H9 (cell line): ENCODE measurements around the gene FBLN1. TPM values are rescaled to one million over a fixed set of nuclear protein-coding genes. Genes with fewer than 3 reads are reported as not detected.

Experiments
- DNase-seq: peaks from one replicate; pipeline ENCODE4 v3.0.0-alpha.2; 2017
- H2AFZ ChIP-seq: one replicate; pipeline ENCODE4 v1.6.1; 2013; ENCODE audit warnings: mild to moderate bottlenecking, low read length, control low read depth, moderate library complexity
- H2AK5ac ChIP-seq: 2 replicates; pipeline ENCODE4 v1.6.1; 2013; ENCODE audit warnings: low read length, control low read depth, mixed read lengths; ENCODE audit not compliant: insufficient read length
- H2BK120ac ChIP-seq: one replicate; pipeline ENCODE4 v1.6.1; 2013; ENCODE audit warnings: low read depth, mild to moderate bottlenecking, low read length, control low read depth, inconsistent platforms; ENCODE audit not compliant: poor library complexity, severe bottlenecking
- H2BK12ac ChIP-seq: 2 replicates; pipeline ENCODE4 v1.6.1; 2013; ENCODE audit warnings: low read length, control low read depth, mixed read lengths, low read depth; ENCODE audit not compliant: insufficient read length
- H2BK15ac ChIP-seq: 2 replicates; pipeline ENCODE4 v1.6.1; 2013; ENCODE audit warnings: low read depth, low read length, control low read depth
- H2BK20ac ChIP-seq: one replicate; pipeline ENCODE4 v1.6.1; 2013; ENCODE audit warnings: low read depth, mild to moderate bottlenecking, low read length, control low read depth, inconsistent platforms; ENCODE audit not compliant: poor library complexity, severe bottlenecking
- H2BK5ac ChIP-seq: 2 replicates; pipeline ENCODE4 v1.6.1; 2013; ENCODE audit warnings: low read length, control low read depth, mixed read lengths; ENCODE audit not compliant: insufficient read length
- H3K14ac ChIP-seq: 2 replicates; pipeline ENCODE4 v1.6.1; 2013; ENCODE audit warnings: low read length, control low read depth; ENCODE audit not compliant: insufficient read depth
- H3K18ac ChIP-seq: 2 replicates; pipeline ENCODE4 v1.6.1; 2013; ENCODE audit warnings: low read depth, mild to moderate bottlenecking, mixed read lengths, low read length, control low read depth; ENCODE audit not compliant: insufficient read length
- H3K23ac ChIP-seq: 2 replicates; pipeline ENCODE4 v1.6.1; 2013; ENCODE audit warnings: low read length, control low read depth, mixed read lengths, low read depth; ENCODE audit not compliant: insufficient read length
- H3K23me2 ChIP-seq: 2 replicates; pipeline ENCODE4 v1.6.1; 2013; ENCODE audit warnings: low read depth, mild to moderate bottlenecking, mixed read lengths, low read length, control low read depth; ENCODE audit not compliant: insufficient read length, poor library complexity, severe bottlenecking
- H3K27ac ChIP-seq: 2 replicates; pipeline ENCODE4 v1.5.1; 2013; ENCODE audit warnings: low read length, control low read depth, mixed read lengths, low read depth; ENCODE audit not compliant: insufficient read length
- H3K27me3 ChIP-seq: 2 replicates; pipeline ENCODE4 v1.6.1; 2013; ENCODE audit warnings: low read length, control low read depth, inconsistent platforms; ENCODE audit not compliant: insufficient read depth
- H3K4ac ChIP-seq: 2 replicates; pipeline ENCODE4 v1.6.1; 2013; ENCODE audit warnings: low read depth, mild to moderate bottlenecking, control low read depth, inconsistent platforms, low read length, moderate library complexity
- H3K4me1 ChIP-seq: 2 replicates; pipeline ENCODE4 v1.6.1; 2013; ENCODE audit warnings: low read length, control low read depth, inconsistent platforms; ENCODE audit not compliant: insufficient read depth
- H3K4me2 ChIP-seq: 2 replicates; pipeline ENCODE4 v1.6.1; 2013; ENCODE audit warnings: low read length, control low read depth, mixed read lengths; ENCODE audit not compliant: insufficient read length, insufficient read depth
- H3K56ac ChIP-seq: 2 replicates; pipeline ENCODE4 v1.6.1; 2013; ENCODE audit warnings: low read depth, mild to moderate bottlenecking, mixed read lengths, low read length, control low read depth; ENCODE audit not compliant: insufficient read length
- H3K79me1 ChIP-seq: 2 replicates; pipeline ENCODE4 v1.6.1; 2013; ENCODE audit warnings: low read depth, mild to moderate bottlenecking, moderate library complexity, low read length, control low read depth, inconsistent platforms; ENCODE audit not compliant: insufficient read depth, poor library complexity, severe bottlenecking
- H3K79me2 ChIP-seq: 2 replicates; pipeline ENCODE4 v1.6.1; 2013; ENCODE audit warnings: low read length, control low read depth, inconsistent platforms; ENCODE audit not compliant: insufficient read depth
- H3K9ac ChIP-seq: 2 replicates; pipeline ENCODE4 v1.6.1; 2013; ENCODE audit warnings: low read length, control low read depth, mixed read lengths; ENCODE audit not compliant: insufficient read length; ENCODE audit errors: extremely low read depth
- H3K9me3 ChIP-seq: one replicate; pipeline ENCODE4 v1.6.1; 2013; ENCODE audit warnings: low read depth, low read length, inconsistent platforms; ENCODE audit not compliant: control insufficient read depth
- H3T11ph ChIP-seq: one replicate; pipeline ENCODE4 v1.6.1; 2013; ENCODE audit warnings: mild to moderate bottlenecking, low read length, control low read depth, inconsistent platforms
- H4K20me1 ChIP-seq: one replicate; pipeline ENCODE4 v1.6.1; 2013; ENCODE audit not compliant: control insufficient read depth, insufficient read length, insufficient read depth
- H4K5ac ChIP-seq: 2 replicates; pipeline ENCODE4 v1.6.1; 2013; ENCODE audit warnings: low read depth, mild to moderate bottlenecking, mixed read lengths, low read length, control low read depth; ENCODE audit not compliant: insufficient read length
- H4K8ac ChIP-seq: replicated peaks from 2 replicates; pipeline ENCODE4 v1.6.1; 2013; ENCODE audit warnings: low read length, control low read depth, mixed read lengths, low read depth; ENCODE audit not compliant: insufficient read length
- H4K91ac ChIP-seq: 2 replicates; pipeline ENCODE4 v1.6.1; 2013; ENCODE audit warnings: low read depth, mild to moderate bottlenecking, moderate library complexity, mixed read lengths, low read length, control low read depth; ENCODE audit not compliant: insufficient read length
- H3K27ac Mint-ChIP-seq, 3 experiments: 2 replicates in 2 of 3; 3 replicates in 1 of 3; pipeline ENCODE4 v1.8.0; 2020 to 2021; ENCODE audit warnings: mixed read lengths in 3 of 3, mild to moderate bottlenecking in 1 of 3, moderate library complexity in 1 of 3
- H3K27me3 Mint-ChIP-seq: 2 replicates; pipeline ENCODE4 v1.8.0; 2021; ENCODE audit warnings: low read depth, mild to moderate bottlenecking, moderate library complexity, mixed read lengths
- H3K36me3 Mint-ChIP-seq, 3 experiments: 2 replicates in 2 of 3; 3 replicates in 1 of 3; pipeline ENCODE4 v1.8.0; 2020 to 2021; ENCODE audit warnings: low read depth in 3 of 3, mixed read lengths in 3 of 3; ENCODE audit not compliant: insufficient read depth in 1 of 3
- H3K4me1 Mint-ChIP-seq, 2 experiments: 2 replicates each; pipeline ENCODE4 v1.8.0; 2020; ENCODE audit warnings: mixed read lengths in 2 of 2
- H3K4me3 Mint-ChIP-seq, 2 experiments: 2 replicates in 1 of 2; 3 replicates in 1 of 2; pipeline ENCODE4 v1.8.0; 2020 to 2021; ENCODE audit warnings: mild to moderate bottlenecking in 2 of 2, mixed read lengths in 2 of 2, moderate library complexity in 1 of 2
- H3K9me3 Mint-ChIP-seq, 2 experiments: 2 replicates in 1 of 2; 3 replicates in 1 of 2; pipeline ENCODE4 v1.8.0; 2020; ENCODE audit warnings: mild to moderate bottlenecking in 2 of 2, mixed read lengths in 2 of 2, moderate library complexity in 1 of 2
- CTCF ChIP-seq: fragments of 200-600 bp; sonication (generic); conservative IDR thresholded peaks from 3 replicates; pipeline ENCODE4 v1.8.0; 2021; ENCODE audit warnings: antibody characterized with exemption, mild to moderate bottlenecking
- WGBS: extraction: QIAGEN DNeasy Blood & Tissue Kit; methylation state at CpG from one replicate; pipeline ENCODE4 v1.1.7; 2013; ENCODE audit warnings: missing lambda C conversion rate, low lambda C conversion rate, mixed read lengths; ENCODE audit not compliant: insufficient read length; ENCODE audit errors: extremely low coverage; 5-methylcytosine and 5-hydroxymethylcytosine counted together
- total RNA-seq: library from RNA; stranded (reverse); gene quantifications from 2 replicates; pipeline ENCODE4 v1.2.1, GENCODE V29; 2021

FBLN1 gene
- total RNA-seq, 1 experiment from 2014 or later = 140 TPM

GRCh38 chr22:45578524-45579147 lies 76.0 kb downstream of the FBLN1 start:
- H3K36me3 Mint-ChIP-seq = no peaks in the 10 kb centered on the region; a peak in 2 of 7 replicates
- no peaks in the 10 kb centered on the region for H3K27me3 ChIP-seq
- H2AK5ac ChIP-seq = no peak overlapping the region
- no peaks in the 10 kb centered on the region for H3K27me3 Mint-ChIP-seq
- H4K20me1 ChIP-seq = no peaks in the 10 kb centered on the region
- no peaks in the 10 kb centered on the region for H3K79me2 ChIP-seq
- no peak overlapping the region for H3T11ph ChIP-seq
- no peak overlapping the region for H2BK12ac ChIP-seq
- H3K4me1 Mint-ChIP-seq = peaks cover 0 to 3% of the 10 kb centered on the region in 2 experiments; a peak in 1 of 4 replicates
- H4K5ac ChIP-seq = no peak overlapping the region
- peaks cover 5% of the 10 kb centered on the region; the same call in 1 of the 2 replicates for H3K4me1 ChIP-seq
- H3K4me2 ChIP-seq = no peak overlapping the region
- H2BK20ac ChIP-seq = no peak overlapping the region
- no peak overlapping the region for H3K23ac ChIP-seq
- no peak overlapping the region for H3K4me3 Mint-ChIP-seq
- no peaks in the 10 kb centered on the region for H3K9me3 ChIP-seq
- WGBS = no CpG with 5 or more reads among the region's 7 CpGs
- H2BK5ac ChIP-seq = no peak overlapping the region
- H2BK15ac ChIP-seq = no peak overlapping the region
- H3K18ac ChIP-seq = no peak overlapping the region
- no peak overlapping the region for H3K27ac Mint-ChIP-seq
- no peak overlapping the region for H3K56ac ChIP-seq
- no peak overlapping the region for H3K9ac ChIP-seq
- H3K79me1 ChIP-seq = no peaks in the 10 kb centered on the region
- no peak overlapping the region for H4K8ac ChIP-seq
- H2BK120ac ChIP-seq = no peak overlapping the region
- no peak overlapping the region for H2AFZ ChIP-seq
- no peak overlapping the region for H3K27ac ChIP-seq
- H3K14ac ChIP-seq = no peak overlapping the region
- DNase-seq = no peak
- H3K9me3 Mint-ChIP-seq = no peaks in the 10 kb centered on the region
- TF ChIP-seq CTCF = no peak
- no peak overlapping the region for H3K4ac ChIP-seq
- H3K23me2 ChIP-seq = no peaks in the 10 kb centered on the region
- H4K91ac ChIP-seq = no peak overlapping the region
